ENCODE data around the gene CLSTN2.

DNA sequence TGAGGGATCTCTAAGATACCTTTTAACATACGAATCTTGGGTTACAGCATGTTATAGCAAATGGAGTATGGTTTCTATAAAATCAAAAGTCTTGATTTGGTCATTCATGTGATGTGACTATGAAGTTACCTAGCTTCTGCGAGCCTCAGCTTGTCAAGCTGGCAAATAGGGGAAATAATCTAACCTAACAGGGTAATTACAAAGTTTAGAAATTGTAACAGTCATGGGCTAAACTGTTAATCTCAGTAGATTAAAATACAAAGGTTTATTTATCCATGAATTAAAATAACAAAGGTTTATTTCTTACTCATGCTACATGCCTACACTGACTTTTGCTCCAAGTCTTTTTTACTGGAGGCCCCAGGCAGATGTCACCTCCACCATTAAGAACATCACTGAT, 359.1 kb downstream of the CLSTN2 start:
- no peak for TF ChIP-seq RAD21 (IDR thresholded peaks at IDR 0.05; ENCODE audit: low read length)
- TF ChIP-seq, protein P1, sequence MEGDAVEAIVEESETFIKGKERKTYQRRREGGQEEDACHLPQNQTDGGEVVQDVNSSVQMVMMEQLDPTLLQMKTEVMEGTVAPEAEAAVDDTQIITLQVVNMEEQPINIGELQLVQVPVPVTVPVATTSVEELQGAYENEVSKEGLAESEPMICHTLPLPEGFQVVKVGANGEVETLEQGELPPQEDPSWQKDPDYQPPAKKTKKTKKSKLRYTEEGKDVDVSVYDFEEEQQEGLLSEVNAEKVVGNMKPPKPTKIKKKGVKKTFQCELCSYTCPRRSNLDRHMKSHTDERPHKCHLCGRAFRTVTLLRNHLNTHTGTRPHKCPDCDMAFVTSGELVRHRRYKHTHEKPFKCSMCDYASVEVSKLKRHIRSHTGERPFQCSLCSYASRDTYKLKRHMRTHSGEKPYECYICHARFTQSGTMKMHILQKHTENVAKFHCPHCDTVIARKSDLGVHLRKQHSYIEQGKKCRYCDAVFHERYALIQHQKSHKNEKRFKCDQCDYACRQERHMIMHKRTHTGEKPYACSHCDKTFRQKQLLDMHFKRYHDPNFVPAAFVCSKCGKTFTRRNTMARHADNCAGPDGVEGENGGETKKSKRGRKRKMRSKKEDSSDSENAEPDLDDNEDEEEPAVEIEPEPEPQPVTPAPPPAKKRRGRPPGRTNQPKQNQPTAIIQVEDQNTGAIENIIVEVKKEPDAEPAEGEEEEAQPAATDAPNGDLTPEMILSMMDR (conservative IDR thresholded peaks at IDR 0.05; ENCODE audit: low read depth, low read length) = no peak
- TF ChIP-seq, protein P2, sequence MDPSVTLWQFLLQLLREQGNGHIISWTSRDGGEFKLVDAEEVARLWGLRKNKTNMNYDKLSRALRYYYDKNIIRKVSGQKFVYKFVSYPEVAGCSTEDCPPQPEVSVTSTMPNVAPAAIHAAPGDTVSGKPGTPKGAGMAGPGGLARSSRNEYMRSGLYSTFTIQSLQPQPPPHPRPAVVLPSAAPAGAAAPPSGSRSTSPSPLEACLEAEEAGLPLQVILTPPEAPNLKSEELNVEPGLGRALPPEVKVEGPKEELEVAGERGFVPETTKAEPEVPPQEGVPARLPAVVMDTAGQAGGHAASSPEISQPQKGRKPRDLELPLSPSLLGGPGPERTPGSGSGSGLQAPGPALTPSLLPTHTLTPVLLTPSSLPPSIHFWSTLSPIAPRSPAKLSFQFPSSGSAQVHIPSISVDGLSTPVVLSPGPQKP (IDR thresholded peaks at IDR 0.05; ENCODE audit: borderline replicate concordance, low read depth, low read length) = no peak
- TF ChIP-seq POLR2A (IDR thresholded peaks at IDR 0.05; ENCODE audit: low read depth, low read length) = no peak
- no peak for TF ChIP-seq SMC3 (IDR thresholded peaks at IDR 0.05; ENCODE audit: low read depth, low read length)
- no peak for TF ChIP-seq RFX5 (IDR thresholded peaks at IDR 0.05; ENCODE audit: low read depth, low read length)
- TF ChIP-seq BHLHE40 (IDR thresholded peaks at IDR 0.05; ENCODE audit: low read depth, low read length) = no peak

Measured in IMR-90 (cell line).